ENCODE results near the gene KIF3A. TPM values are rescaled to one million over a fixed set of nuclear protein-coding genes. Genes with fewer than 3 reads are reported as not detected.

Gene KIF3A
- total RNA-seq, 1 donor from 2014 or later: 9.2 TPM

- DNase-seq (no peak), ATAC-seq (ENCODE audit: low read depth) (no peak)
- CTCF ChIA-PET: no interaction called here
- H3K4me3 Mint-ChIP-seq: no peak overlapping the region
- H3K27ac Mint-ChIP-seq: peak overlapping the region; percentile 50
- H3K36me3 Mint-ChIP-seq (ENCODE audit: low read depth): peaks cover 4% of the 10 kb centered on the region
- TF ChIP-seq CTCF (IDR thresholded peaks at IDR 0.05): no peak
- H3K9me3 Mint-ChIP-seq: no peaks in the 10 kb centered on the region
- POLR2A ChIA-PET: no interaction called here
- peaks cover 22% of the 10 kb centered on the region for H3K4me1 Mint-ChIP-seq
- H3K27me3 Mint-ChIP-seq: no peaks in the 10 kb centered on the region
- intact Hi-C loops (cut with micrococcal nuclease): no loop called here
Measured at GRCh38 chr5:132688536-132689339, 48.6 kb downstream of the KIF3A start.

GRCh38 chr5:132687995-132688394, 49.4 kb downstream of the KIF3A start:
- H3K36me3 Mint-ChIP-seq (ENCODE audit: low read depth): peaks cover 4% of the 10 kb centered on the region
- ChIA-PET CTCF (no interaction called here), POLR2A (no interaction called here)
- no peaks in the 10 kb centered on the region for H3K9me3 Mint-ChIP-seq
- intact Hi-C loops (cut with micrococcal nuclease): no loop called here
- ATAC-seq (ENCODE audit: low read depth) (no peak), DNase-seq (no peak)
- TF ChIP-seq CTCF (IDR thresholded peaks at IDR 0.05): no peak
- H3K4me3 Mint-ChIP-seq: no peak overlapping the region
- no peaks in the 10 kb centered on the region for H3K27me3 Mint-ChIP-seq
- H3K27ac Mint-ChIP-seq: no peak overlapping the region
- peaks cover 22% of the 10 kb centered on the region for H3K4me1 Mint-ChIP-seq

GRCh38 chr5:132686193-132686592, 51.2 kb downstream of the KIF3A start:
- Mint-ChIP-seq H3K36me3 (ENCODE audit: low read depth) (no peaks in the 10 kb centered on the region), H3K4me3 (no peak overlapping the region), H3K4me1 (peaks cover 36% of the 10 kb centered on the region), H3K27ac (no peak overlapping the region), H3K9me3 (no peaks in the 10 kb centered on the region), H3K27me3 (no peaks in the 10 kb centered on the region)
- no peak for TF ChIP-seq CTCF (IDR thresholded peaks at IDR 0.05)
- DNase-seq (no peak), ATAC-seq (ENCODE audit: low read depth) (no peak)
- intact Hi-C loops (cut with micrococcal nuclease): no loop called here
- ChIA-PET CTCF (no interaction called here), POLR2A (no interaction called here)

GRCh38 chr5:132684922-132685720, 52.2 kb downstream of the KIF3A start:
- TF ChIP-seq CTCF (IDR thresholded peaks at IDR 0.05): no peak
- POLR2A ChIA-PET: no interaction called here
- no peaks in the 10 kb centered on the region for H3K36me3 Mint-ChIP-seq (ENCODE audit: low read depth)
- ATAC-seq (ENCODE audit: low read depth): no peak
- H3K27ac Mint-ChIP-seq: no peak overlapping the region
- no peaks in the 10 kb centered on the region for H3K9me3 Mint-ChIP-seq
- DNase-seq: no peak
- CTCF ChIA-PET: no interaction called here
- peaks cover 44% of the 10 kb centered on the region for H3K4me1 Mint-ChIP-seq
- H3K27me3 Mint-ChIP-seq: no peaks in the 10 kb centered on the region
- H3K4me3 Mint-ChIP-seq: no peak overlapping the region
- intact Hi-C loops (cut with micrococcal nuclease): no loop called here

DNA sequence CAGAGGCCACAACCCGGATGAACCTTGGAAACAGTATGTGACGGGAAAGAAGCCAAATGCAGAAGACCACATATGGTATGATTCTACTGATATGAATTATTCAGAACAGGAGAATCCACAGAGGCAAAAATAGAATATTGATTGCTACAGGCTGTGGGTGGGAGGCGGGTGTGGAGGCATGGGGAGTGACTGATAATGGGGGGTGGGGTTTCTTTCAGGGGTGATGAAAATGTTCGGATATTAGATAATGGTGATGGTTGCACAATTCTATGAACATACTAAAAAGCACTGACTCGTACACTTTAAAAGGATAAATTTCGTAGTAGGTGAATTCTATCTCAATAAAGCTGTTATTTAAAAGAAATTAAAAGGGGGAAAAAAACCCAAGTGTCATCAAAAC, 52.9 kb downstream of the KIF3A start:
- ATAC-seq (ENCODE audit: low read depth) (no peak), DNase-seq (no peak)
- peaks cover 39% of the 10 kb centered on the region for H3K4me1 Mint-ChIP-seq
- H3K9me3 Mint-ChIP-seq: no peaks in the 10 kb centered on the region
- POLR2A ChIA-PET: interaction anchor here (0.7 kb wide), 1 partner anchor 67 kb away, joined by 4 read pairs; no protein-coding TSS in a partner anchor
- H3K27ac Mint-ChIP-seq: no peak overlapping the region
- no peaks in the 10 kb centered on the region for H3K27me3 Mint-ChIP-seq
- CTCF ChIA-PET: no interaction called here
- H3K36me3 Mint-ChIP-seq (ENCODE audit: low read depth): no peaks in the 10 kb centered on the region
- no peak for TF ChIP-seq CTCF (IDR thresholded peaks at IDR 0.05)
- no peak overlapping the region for H3K4me3 Mint-ChIP-seq
- intact Hi-C loops (cut with micrococcal nuclease): no loop called here
